Fibroblast of lung (primary cell): ENCODE results near the gene ANKRD40CL.

Source experiments
- EZH2 ChIP-seq: IDR thresholded peaks from 2 replicates; pipeline ENCODE4 v1.5.1; 2012; ENCODE audit warnings: low read length, control low read depth, mild to moderate bottlenecking; ENCODE audit errors: missing control alignments
- TF ChIP-seq, protein P1 (sequence below), 2 donors: IDR thresholded peaks in 1 of 2; conservative IDR thresholded peaks in 1 of 2; 1 replicate in 1 of 2; 2 replicates in 1 of 2; pipeline ENCODE4 v1.5.1; 2011 to 2012; ENCODE audit warnings: low read length in 2 of 2, control low read depth in 1 of 2, inconsistent platforms in 1 of 2, low read depth in 1 of 2, mild to moderate bottlenecking in 1 of 2

DNA sequence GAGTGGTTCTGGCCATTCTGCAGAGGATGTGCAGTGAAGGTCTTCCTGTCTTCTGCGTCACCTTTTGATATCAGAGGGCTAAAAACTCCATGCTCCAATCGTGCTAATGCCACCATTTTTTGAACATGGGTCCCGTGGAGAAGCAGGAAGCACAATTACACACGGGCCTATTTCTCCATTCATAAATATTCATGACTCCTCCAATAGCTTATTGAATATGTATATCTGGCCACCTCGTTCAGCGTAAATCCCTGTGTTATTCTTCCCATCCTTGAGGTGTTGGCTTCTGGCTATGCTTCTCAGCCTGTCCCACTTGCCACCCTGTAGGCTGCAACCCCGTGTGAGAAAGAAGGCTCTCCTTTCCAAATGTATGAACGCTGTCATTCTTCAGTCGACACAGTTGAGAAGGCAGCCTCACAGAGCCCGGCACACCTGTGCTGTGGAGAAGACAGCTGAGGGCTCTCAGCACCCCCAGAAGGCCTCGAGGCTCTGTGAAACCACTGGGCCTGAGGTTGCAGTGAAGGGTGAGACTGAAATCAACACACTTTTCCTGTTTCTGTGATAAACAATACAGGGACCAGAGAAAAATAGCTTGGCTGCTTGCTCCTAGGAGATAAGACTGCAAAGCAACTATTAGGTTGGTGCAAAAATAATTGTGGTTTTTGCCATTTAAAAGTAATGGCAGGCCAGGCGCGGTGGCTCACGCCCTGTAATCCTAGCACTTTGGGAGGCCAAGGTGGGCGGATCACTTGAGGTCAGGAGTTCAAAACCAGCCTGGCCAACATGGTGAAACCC lies 4.9 kb upstream of the ANKRD40CL start:
- TF ChIP-seq, protein P1, sequence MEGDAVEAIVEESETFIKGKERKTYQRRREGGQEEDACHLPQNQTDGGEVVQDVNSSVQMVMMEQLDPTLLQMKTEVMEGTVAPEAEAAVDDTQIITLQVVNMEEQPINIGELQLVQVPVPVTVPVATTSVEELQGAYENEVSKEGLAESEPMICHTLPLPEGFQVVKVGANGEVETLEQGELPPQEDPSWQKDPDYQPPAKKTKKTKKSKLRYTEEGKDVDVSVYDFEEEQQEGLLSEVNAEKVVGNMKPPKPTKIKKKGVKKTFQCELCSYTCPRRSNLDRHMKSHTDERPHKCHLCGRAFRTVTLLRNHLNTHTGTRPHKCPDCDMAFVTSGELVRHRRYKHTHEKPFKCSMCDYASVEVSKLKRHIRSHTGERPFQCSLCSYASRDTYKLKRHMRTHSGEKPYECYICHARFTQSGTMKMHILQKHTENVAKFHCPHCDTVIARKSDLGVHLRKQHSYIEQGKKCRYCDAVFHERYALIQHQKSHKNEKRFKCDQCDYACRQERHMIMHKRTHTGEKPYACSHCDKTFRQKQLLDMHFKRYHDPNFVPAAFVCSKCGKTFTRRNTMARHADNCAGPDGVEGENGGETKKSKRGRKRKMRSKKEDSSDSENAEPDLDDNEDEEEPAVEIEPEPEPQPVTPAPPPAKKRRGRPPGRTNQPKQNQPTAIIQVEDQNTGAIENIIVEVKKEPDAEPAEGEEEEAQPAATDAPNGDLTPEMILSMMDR (conservative IDR thresholded peaks at IDR 0.05 in 1 of 2, IDR thresholded peaks at IDR 0.05 in 1 of 2; ENCODE audit: low read depth in 1 of 2, low read length in 2 of 2) = no peak
- no peak for TF ChIP-seq EZH2
